Uterus (tissue), 2 donors: ENCODE results near the gene SPANXA2.
"Not testable (repeated sequence)": the region's sequence is repeated elsewhere in the genome, so short reads cannot be mapped to it uniquely, and the experiment has no call there.

Source experiments
- POLR2A ChIP-seq, 2 donors: fragments of 450-650 bp; IDR thresholded peaks; one replicate each; pipeline ENCODE4 v1.6.1; 2016; ENCODE audit warnings: antibody characterized with exemption in 2 of 2, mild to moderate bottlenecking in 1 of 2, moderate library complexity in 1 of 2
- TF ChIP-seq, protein P1 (sequence below), 4 experiments: fragments of 200-600 bp in 2 of 4; fragments of 450-650 bp in 2 of 4; sonication (generic) in 2 of 4; IDR thresholded peaks; one replicate each; pipeline ENCODE4 v1.5.1; 2016 to 2019; ENCODE audit warnings: antibody characterized with exemption in 4 of 4, mild to moderate bottlenecking in 2 of 4, moderate library complexity in 1 of 4

DNA sequence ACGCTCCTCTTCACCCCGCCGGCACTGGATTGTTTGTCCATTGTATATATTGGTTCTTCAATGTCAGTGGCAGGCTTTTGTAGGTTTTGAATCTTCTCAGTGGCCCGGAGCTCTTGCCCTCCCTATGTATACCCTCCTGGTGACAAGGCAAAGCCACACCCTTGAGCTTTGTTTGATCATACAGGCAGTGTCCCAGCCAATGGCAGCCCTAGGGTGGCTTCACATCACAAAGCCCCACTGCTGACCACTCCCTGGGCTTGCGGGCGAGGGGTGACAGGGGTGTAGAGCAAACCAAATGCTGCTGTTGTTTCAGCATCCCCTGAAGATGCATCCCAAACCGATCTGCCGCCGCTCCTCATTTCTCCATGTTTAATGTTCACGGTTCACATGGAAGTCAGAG, 4.9 kb upstream of the SPANXA2 start, which contains the start of gene SPANXA1:
- TF ChIP-seq, protein P1, sequence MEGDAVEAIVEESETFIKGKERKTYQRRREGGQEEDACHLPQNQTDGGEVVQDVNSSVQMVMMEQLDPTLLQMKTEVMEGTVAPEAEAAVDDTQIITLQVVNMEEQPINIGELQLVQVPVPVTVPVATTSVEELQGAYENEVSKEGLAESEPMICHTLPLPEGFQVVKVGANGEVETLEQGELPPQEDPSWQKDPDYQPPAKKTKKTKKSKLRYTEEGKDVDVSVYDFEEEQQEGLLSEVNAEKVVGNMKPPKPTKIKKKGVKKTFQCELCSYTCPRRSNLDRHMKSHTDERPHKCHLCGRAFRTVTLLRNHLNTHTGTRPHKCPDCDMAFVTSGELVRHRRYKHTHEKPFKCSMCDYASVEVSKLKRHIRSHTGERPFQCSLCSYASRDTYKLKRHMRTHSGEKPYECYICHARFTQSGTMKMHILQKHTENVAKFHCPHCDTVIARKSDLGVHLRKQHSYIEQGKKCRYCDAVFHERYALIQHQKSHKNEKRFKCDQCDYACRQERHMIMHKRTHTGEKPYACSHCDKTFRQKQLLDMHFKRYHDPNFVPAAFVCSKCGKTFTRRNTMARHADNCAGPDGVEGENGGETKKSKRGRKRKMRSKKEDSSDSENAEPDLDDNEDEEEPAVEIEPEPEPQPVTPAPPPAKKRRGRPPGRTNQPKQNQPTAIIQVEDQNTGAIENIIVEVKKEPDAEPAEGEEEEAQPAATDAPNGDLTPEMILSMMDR (IDR thresholded peaks at IDR 0.05), result not testable (repeated sequence)
- not testable (repeated sequence) for TF ChIP-seq POLR2A (IDR thresholded peaks at IDR 0.05)
